Thymus (tissue), 11 donors: ENCODE measurements around the gene KCNK17. TPM values are rescaled to one million over a fixed set of nuclear protein-coding genes. Genes with fewer than 3 reads are reported as not detected.

Experiments
- DNase-seq, 9 donors: peaks; one replicate each; pipeline ENCODE4 v3.0.0-alpha.2; 2013; ENCODE audit warnings: low spot score in 9 of 9, low read depth in 6 of 9, missing footprints in 1 of 9
- H3K27ac ChIP-seq, 2 donors: one replicate each; pipeline ENCODE4 v1.5.1; 2013; ENCODE audit warnings: control low read depth in 1 of 2, low read depth in 1 of 2, low read length in 1 of 2, mild to moderate bottlenecking in 1 of 2, moderate library complexity in 1 of 2
- H3K27me3 ChIP-seq, 2 donors: one replicate each; pipeline ENCODE4 v1.5.1; 2013; ENCODE audit warnings: low read length in 1 of 2; ENCODE audit not compliant: control insufficient read depth in 2 of 2, insufficient read depth in 1 of 2
- H3K36me3 ChIP-seq, 2 donors: one replicate each; pipeline ENCODE4 v1.5.1; 2013; ENCODE audit warnings: low read length in 1 of 2, mild to moderate bottlenecking in 1 of 2, moderate library complexity in 1 of 2; ENCODE audit not compliant: control insufficient read depth in 2 of 2, insufficient read depth in 2 of 2
- H3K4me1 ChIP-seq, 2 donors: one replicate each; pipeline ENCODE4 v1.5.1; 2013; ENCODE audit warnings: low read length in 2 of 2; ENCODE audit not compliant: control insufficient read depth in 2 of 2, insufficient read depth in 2 of 2
- H3K4me3 ChIP-seq, 2 donors: one replicate each; pipeline ENCODE4 v1.5.1; 2013; ENCODE audit warnings: low read length in 2 of 2, control low read depth in 1 of 2, mild to moderate bottlenecking in 1 of 2
- H3K9me3 ChIP-seq, 2 donors: one replicate each; pipeline ENCODE4 v1.5.1; 2013; ENCODE audit warnings: low read length in 1 of 2, mild to moderate bottlenecking in 1 of 2; ENCODE audit not compliant: control insufficient read depth in 2 of 2, insufficient read depth in 1 of 2
- WGBS: extraction: QIAGEN DNeasy Blood & Tissue Kit; methylation state at CpG from one replicate; pipeline ENCODE4 v1.1.7; 2013; 5-methylcytosine and 5-hydroxymethylcytosine counted together
- polyA plus RNA-seq: library from polyadenylated mRNA; stranded (reverse); fragments of 200-250 nt; gene quantifications from one replicate; pipeline ENCODE4 v1.2.3, GENCODE V29; 2013
- total RNA-seq: library from RNA; stranded (reverse); fragments of 120-200 nt; gene quantifications from one replicate; pipeline ENCODE4 v1.2.4, GENCODE V29; 2013
- donor health status: healthy.

KCNK17 gene
- total and polyA plus RNA-seq, 2 donors, result 0.80 to 1.0 TPM

DNA sequence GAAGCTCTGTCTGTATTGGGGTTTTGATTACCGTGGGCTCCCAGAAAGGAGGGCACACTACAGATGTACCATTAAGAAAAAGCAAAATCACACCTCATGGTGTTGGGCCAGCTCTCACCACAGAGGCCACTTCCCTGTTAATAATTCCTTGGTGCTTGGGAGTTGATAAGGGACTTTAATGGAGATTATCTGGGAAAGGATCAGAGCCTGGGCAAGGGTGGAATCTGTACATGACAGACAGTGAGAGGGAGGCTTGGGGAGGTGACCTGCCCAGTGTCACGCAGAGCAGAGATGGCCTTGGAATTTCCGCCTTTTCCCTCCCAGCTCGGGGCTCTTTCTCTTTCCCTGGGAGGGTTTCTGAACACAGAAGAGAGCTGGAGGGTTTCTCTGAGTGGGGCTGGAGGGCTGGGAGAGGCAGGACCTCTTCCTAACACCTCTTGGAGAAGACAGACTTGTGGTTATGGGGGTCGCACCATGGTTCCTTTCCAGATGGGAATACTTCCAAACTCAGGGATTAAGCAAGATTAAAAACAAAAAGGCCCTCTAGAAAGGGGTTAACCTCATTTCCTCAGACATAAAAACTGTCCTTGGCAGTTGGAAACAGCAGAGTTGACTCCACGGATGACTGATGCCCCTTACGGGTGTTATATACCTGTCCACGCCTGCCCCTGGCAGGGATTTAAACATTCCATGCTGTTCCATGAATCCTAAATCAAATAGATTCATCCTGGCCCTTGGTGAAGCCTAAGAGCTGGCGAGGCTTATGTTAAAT lies 25.1 kb upstream of the KCNK17 start:
- Histone ChIP-seq H3K36me3 (no peaks in the 10 kb centered on the region), H3K27me3 (no peaks in the 10 kb centered on the region), H3K4me3 (no peak overlapping the region), H3K27ac (no peak overlapping the region), H3K4me1 (peaks cover 0 to 38% of the 10 kb centered on the region in 2 donors), H3K9me3 (no peaks in the 10 kb centered on the region)
- DNase-seq, result no peak
- 79% methylated on average over 9 of the region's 9 CpGs for WGBS

DNA sequence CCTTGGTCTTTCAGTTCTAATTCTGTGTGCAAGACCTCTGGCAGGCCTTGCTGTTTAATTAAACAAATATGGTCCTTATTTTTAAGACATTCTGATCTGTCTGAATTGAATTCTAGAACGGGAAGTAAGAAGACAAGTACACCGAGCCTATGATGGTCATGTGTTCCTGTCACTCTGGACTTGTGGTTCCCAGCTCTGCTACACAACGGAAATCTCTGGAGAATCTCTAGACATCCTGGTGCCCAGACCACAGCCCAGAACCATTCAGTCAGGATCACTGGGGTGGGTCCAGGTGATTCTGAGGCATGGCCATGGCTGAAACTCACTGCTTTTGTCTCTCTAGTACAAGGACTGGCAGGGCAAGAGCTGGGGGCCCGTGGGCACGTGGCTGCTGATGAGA lies 24.2 kb upstream of the KCNK17 start:
- H3K9me3 ChIP-seq, result no peaks in the 10 kb centered on the region
- DNase-seq, result no peak
- no peak overlapping the region for H3K27ac ChIP-seq
- H3K4me3 ChIP-seq, result no peak overlapping the region
- no peaks in the 10 kb centered on the region for H3K36me3 ChIP-seq
- no peaks in the 10 kb centered on the region for H3K27me3 ChIP-seq
- H3K4me1 ChIP-seq, result peaks cover 0 to 37% of the 10 kb centered on the region in 2 donors
- 32% methylated on average over 5 of the region's 5 CpGs for WGBS

GRCh38 chr6:39335780-39336545 lies 21.7 kb upstream of the KCNK17 start:
- Histone ChIP-seq H3K4me1 (peaks cover 0 to 26% of the 10 kb centered on the region in 2 donors), H3K27ac (no peak overlapping the region), H3K36me3 (no peaks in the 10 kb centered on the region), H3K27me3 (no peaks in the 10 kb centered on the region), H3K4me3 (no peak overlapping the region), H3K9me3 (no peaks in the 10 kb centered on the region)
- DNase-seq, result no peak
- WGBS, result 17% methylated on average over 5 of the region's 5 CpGs

GRCh38 chr6:39333644-39334438 lies 19.6 kb upstream of the KCNK17 start:
- Histone ChIP-seq H3K27ac (no peak overlapping the region), H3K36me3 (no peaks in the 10 kb centered on the region), H3K4me3 (no peak overlapping the region), H3K27me3 (no peaks in the 10 kb centered on the region), H3K9me3 (no peaks in the 10 kb centered on the region), H3K4me1 (peaks cover 0 to 11% of the 10 kb centered on the region in 2 donors)
- 89% methylated on average over 7 of the region's 7 CpGs for WGBS
- DNase-seq, result no peak

DNA sequence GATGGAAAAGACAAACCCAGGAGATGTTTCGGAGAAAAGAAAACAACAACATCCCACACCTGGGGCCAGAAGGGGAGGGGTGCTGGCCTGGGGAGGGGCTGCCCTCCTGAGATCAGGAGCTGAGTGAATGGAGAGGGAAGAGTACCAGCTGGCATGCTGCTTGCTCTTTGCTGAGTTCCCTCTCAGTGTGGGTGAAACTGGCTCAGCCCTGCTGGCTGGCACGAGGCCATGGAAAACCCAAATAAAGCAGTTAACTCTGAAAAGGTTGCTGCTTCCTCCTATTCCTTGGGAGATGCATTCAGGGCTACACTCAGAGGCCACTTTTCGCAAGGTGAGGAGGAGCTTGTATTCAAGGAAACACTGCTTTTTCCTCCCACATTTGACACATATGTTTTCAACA lies 16.3 kb upstream of the KCNK17 start:
- H3K27me3 ChIP-seq, result no peaks in the 10 kb centered on the region
- H3K4me3 ChIP-seq, result no peak overlapping the region
- no peaks in the 10 kb centered on the region for H3K9me3 ChIP-seq
- no peak overlapping the region for H3K27ac ChIP-seq
- DNase-seq, result no peak
- H3K4me1 ChIP-seq, result peaks cover 0 to 8% of the 10 kb centered on the region in 2 donors
- 64% methylated on average over 3 of the region's 3 CpGs for WGBS
- no peaks in the 10 kb centered on the region for H3K36me3 ChIP-seq

GRCh38 chr6:39330057-39330456 lies 15.8 kb upstream of the KCNK17 start:
- WGBS, result 76% methylated on average over 3 of the region's 3 CpGs
- no peak overlapping the region for H3K4me3 ChIP-seq
- DNase-seq, result no peak
- H3K9me3 ChIP-seq, result no peaks in the 10 kb centered on the region
- H3K36me3 ChIP-seq, result no peaks in the 10 kb centered on the region
- H3K27ac ChIP-seq, result no peak overlapping the region
- H3K4me1 ChIP-seq, result peaks cover 0 to 8% of the 10 kb centered on the region in 2 donors
- no peaks in the 10 kb centered on the region for H3K27me3 ChIP-seq

GRCh38 chr6:39328066-39328465 lies 13.8 kb upstream of the KCNK17 start:
- Histone ChIP-seq H3K27ac (no peak overlapping the region), H3K27me3 (no peaks in the 10 kb centered on the region), H3K4me1 (peaks cover 0 to 8% of the 10 kb centered on the region in 2 donors), H3K9me3 (no peaks in the 10 kb centered on the region), H3K36me3 (no peaks in the 10 kb centered on the region), H3K4me3 (no peak overlapping the region)
- 97% methylated on average over 12 of the region's 12 CpGs for WGBS
- no peak for DNase-seq

DNA sequence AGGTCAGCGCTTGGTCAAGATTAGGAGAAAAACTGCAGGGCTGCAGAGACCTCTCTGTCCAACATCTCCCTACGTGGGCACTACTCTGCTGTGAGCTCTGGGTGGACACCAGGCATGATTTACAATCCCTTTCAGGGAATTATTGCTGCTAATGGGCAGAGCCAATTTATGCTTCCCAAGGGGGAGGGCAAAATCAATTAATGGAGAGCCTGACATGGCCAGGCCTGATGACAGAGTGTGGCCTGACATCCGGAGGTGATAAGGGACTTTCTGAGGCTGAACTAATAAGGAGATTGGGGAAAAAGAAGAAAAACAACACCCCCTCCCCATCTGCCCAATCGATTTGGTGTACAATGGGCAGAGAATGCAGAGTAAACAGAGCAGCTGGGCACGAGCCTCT lies 13.3 kb upstream of the KCNK17 start:
- Histone ChIP-seq H3K4me1 (peaks cover 0 to 8% of the 10 kb centered on the region in 2 donors), H3K36me3 (no peaks in the 10 kb centered on the region), H3K27me3 (no peaks in the 10 kb centered on the region), H3K4me3 (no peak overlapping the region), H3K27ac (no peak overlapping the region), H3K9me3 (no peaks in the 10 kb centered on the region)
- no peak for DNase-seq
- WGBS, result 93% methylated on average over 5 of the region's 5 CpGs
